Epidermal melanocyte (primary cell): ENCODE data around the gene SOBP.

Experiments used
- DNase-seq: peaks from one replicate; pipeline ENCODE4 v3.0.0; 2011; ENCODE audit warnings: low spot score; ENCODE audit not compliant: insufficient read length

Gene SOBP

DNA sequence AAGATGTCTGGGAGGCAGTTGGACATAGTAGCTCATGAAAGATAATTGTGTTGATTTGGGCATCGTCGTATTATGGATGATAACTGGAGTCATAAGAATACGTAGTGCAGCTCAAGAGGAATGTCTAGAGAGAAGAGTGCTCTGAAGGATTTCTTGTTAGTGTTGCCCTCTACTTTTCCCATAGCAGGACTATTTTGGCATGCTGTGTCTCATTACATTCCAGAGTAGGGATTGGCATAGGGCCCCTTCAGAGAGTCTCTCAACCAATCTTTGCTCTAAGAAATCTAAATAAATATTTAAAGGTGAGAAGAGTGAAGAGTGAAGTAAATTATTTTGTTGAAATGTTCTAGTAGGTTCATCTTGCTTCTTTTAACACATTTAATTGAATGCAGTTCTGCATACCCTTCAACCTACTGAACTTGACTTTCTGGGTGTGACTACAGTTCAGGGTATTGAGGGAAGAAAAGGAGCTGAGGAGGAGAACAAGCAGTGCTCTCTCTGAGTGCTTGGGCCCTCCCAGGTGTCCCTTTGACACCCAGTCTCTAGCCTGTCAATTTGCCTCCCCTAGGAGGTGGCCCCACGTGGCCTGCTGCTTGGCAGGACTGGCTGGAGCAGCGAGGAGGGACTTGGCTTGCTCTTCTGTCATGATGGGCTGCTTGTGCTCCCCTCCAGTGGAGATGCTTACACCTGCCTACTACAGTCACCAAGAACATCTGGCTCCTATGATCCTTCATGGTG is 33.3 kb downstream of the SOBP start:
- DNase-seq: no peak

GRCh38 chr6:107523794-107524193 is 33.9 kb downstream of the SOBP start:
- DNase-seq: no peak

- DNase-seq: no peak
These were observed 34.7 kb downstream of the SOBP start for GRCh38 chr6:107524626-107525025.

GRCh38 chr6:107531868-107532267 is 42.0 kb downstream of the SOBP start:
- no peak for DNase-seq

GRCh38 chr6:107532706-107533105 is 42.8 kb downstream of the SOBP start:
- no peak for DNase-seq

DNA sequence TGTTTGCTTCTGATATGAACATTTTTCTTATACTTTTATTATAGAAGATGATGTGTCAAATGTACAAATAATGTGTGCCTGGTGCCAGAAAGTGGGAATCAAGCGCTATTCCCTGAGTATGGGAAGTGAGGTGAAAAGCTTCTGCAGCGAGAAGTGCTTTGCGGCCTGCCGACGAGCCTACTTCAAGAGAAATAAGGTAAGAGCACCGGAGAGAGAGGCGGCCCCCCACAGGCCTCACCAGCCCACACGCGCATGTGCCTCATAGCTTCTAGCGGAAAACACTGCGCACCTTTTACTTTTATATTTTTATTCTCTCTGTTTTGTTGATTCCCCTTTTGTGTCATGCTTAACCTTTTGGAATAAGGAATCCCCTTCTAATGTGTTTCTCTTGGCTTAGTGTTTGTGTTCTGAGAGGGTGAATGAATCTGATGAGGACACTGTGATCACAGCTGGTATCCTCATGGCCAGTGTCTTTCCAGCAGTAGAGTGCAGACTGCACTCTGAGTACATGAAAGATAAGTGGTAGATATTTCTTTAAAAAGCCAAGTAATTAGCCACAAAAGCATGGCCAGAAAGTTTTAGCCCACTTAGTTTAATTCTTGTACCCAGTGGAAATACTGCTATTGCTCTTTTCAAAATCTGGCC is 43.6 kb downstream of the SOBP start:
- no peak for DNase-seq

DNA sequence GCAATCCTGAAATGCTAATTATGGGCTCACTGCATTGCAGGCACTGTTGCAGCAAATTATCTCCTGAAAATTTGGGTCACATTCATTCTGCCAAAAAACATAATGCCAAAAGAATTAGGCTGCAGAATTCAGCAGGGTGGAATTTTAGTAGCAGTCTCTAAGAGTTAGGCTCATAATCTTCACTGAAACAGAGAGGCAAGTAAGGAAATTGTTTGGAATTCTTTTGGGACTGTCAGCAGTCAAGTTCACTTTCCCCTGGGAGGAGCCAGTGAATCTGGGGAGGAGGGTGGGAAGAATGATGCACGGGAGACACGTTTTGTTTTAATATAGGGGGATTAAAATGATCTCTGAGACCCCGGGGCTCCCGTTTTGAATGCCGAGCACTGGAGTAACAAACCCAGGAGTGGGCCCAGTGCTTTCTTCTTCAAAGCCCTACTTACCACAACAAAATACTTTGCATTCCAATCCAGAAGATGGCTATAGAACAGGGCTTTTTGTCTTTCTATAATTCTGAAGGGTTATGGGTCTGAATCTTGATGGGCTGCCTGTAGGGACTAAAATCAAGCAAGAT is 44.7 kb downstream of the SOBP start:
- DNase-seq: no peak

GRCh38 chr6:107535626-107536025 is 45.7 kb downstream of the SOBP start:
- DNase-seq: no peak

DNA sequence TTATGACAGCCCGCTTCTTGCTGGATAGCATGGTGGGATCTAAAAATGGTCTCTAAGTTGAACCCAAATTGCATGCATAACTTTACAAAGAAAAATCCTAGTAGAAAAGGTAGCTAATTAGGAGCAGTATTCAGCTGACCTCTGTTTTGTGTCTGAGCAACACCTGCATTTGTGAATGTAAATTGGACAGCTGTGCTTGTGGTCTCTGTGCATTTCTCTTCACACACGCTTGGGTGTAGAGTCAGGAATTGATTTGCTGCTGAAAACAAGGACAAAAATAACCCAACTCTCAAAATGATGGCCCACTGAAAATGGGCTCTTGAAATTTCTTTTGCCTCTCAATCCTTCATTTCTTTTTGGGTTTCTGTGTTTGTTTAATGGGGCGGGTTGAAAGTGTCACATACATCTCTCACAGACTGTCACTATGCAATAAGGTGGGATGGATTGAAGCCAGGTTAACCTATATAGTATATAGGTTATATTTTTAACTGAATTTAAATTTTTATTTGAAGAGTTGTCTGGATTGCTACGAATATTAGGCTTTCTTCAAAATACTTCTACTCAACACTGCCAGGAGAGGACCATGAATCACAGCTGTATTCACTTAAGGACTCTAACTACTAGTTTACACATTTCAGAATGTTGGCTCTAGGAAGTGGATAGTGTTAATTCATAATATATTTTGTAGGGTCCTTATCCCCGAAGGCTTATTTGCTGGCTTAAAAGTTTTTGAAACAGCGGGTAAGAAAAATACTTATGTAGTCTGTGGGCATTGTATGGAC is 46.5 kb downstream of the SOBP start:
- DNase-seq: no peak

- DNase-seq: no peak
These were observed 47.6 kb downstream of the SOBP start for GRCh38 chr6:107537559-107537958.

DNA sequence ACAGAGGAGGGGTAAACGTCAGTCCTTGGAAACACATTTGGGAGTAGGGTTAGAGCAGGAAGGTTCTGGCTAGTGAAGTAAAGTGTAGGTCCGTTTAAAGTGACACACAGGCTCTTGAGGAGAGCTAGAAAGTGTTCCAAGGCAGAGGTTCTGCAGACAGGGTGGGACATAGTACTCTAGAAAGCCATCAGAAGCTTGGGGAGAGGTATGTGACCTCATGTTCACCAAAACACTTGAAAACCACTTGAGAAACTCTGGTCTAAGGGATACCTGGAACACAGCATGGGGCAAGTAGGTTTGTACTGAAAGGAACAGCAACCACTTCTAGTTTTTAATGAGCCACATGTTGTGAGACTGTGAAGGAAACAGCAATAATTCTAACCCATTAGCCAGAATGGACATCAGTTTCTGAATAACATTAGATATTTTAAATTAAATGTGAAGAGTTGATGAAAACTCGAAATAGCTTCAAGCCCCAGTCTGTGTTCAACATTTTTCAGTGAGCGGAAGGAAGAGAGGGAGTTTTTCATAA is 49.0 kb downstream of the SOBP start:
- no peak for DNase-seq

- DNase-seq: no peak
These were observed 49.5 kb downstream of the SOBP start for GRCh38 chr6:107539409-107539808.

GRCh38 chr6:107539849-107540464 is 50.0 kb downstream of the SOBP start:
- no peak for DNase-seq

- DNase-seq: no peak
These were observed 50.5 kb downstream of the SOBP start for GRCh38 chr6:107540465-107540857.

DNA sequence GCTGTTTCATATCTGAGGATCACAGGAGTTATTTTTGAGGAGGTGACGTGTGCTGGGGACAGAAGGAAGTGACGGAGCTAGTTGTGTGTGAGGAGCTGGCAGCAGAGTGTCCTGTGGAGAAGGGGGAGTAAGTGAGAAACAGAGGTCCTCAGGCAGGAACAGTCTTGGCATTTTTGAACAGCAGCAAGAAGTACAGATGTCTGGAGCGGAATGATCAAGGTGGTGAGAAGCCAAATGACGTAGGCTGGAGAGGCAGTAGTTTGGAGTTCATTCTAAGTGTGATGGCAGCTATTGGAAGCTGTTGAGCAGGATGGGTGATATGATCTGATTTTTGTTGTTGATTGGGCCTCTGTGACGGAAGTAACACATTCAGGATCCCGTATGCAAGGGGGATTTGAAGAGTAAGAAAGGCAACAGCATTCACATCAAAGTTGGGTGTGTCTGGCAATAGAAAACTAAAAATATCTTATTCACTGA is 52.3 kb downstream of the SOBP start:
- DNase-seq: no peak

DNA sequence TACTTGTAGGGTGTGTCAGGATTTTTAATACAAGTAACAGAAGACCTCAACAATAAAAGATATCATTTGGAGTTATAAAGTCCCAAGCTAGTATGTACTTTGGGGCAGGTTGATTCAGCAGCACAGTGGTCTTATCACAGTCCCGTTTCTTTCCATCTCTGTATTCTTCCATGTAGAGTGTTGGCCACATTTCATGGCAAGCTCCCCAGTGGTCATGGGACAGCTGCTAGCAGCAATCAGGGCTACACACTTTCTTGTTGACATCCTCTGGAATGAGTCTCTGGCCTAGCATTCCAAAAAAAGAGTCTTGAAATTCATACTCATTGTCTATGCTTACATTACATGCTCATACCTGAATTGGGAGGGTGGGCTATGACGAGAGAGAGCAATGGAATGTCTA is 53.2 kb downstream of the SOBP start:
- DNase-seq: no peak

DNA sequence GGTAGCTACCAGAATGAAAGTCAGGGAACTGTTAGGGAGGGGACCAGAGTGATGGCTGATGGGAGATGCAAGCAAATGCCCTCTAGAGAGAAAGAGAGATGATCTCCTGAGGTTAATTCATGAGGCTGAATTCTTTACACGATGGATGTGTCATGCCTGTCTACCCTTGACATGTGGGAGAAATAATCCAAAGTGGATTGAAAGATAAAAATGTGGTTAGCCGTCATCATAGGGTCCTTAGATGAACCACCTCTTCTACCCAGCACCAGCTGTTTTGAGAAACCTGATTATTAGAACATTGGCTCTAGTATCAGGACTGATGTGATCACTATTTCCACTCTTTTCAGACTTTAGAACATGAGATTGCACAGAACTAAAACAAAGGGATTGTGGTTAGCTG is 53.6 kb downstream of the SOBP start:
- DNase-seq: no peak

DNA sequence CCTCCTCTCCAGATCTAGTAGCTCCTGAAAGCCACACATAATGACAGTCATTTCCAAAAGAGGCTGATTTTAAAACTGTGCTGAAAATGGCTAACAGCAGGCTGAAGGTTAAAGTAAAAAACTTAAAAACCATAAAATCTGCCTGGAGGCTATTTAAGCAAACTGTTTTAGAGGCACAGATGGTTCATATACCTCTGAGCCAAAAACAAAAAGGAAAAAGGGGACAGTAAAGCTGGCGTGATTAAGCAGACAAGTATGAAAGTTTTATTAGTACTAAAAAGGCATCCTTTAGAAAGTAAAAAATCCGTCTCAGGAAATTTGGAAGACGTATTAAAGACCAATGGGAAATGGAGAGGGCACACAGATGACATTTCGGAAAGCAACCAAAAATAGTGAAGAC is 55.8 kb downstream of the SOBP start:
- DNase-seq: no peak

GRCh38 chr6:107546691-107547450 is 57.0 kb downstream of the SOBP start:
- no peak for DNase-seq

- DNase-seq: no peak
These were observed 57.5 kb downstream of the SOBP start for GRCh38 chr6:107547451-107547840.
